ENCODE data around the gene RNF121.
"Not testable (repeated sequence)": the region's sequence is repeated elsewhere in the genome, so short reads cannot be mapped to it uniquely, and the experiment has no call there.

RNF121 gene

DNA sequence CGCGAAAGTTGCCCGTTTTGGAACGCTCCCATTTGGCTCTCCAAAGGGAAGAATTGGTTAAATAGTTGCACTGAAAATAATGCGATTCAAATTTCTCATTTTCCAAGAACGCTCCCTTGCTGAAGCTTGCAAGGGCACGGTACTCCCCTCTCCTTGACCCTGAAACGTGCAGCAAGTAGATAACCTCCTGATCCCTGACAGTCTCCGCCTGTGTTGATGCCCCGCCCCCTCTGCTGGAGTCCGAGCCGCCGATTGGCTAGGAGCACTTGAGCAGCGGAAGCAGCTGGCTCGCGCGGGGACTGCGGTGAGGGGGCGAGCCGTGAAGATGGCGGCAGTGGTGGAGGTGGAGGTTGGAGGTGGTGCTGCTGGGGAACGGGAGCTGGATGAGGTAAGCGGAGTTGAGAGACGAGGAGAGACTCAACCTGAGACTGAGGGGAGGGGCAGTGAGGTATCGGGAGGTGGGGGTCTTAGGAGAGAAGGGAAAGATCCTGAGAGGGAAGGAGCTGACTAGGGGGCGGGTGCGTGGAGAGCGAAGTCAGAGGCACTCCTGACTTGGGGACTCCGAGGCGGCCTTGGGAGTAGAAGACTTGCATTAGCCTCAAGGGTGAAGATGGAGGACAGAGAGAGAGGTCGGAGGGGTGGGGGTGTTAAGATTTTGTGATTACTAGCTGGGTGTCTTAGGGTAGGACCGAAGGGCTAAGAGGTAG lies at the start of gene RNF121:
TSS of gene RNF121 (plus strand) at position 310 of the 707 bp plus-strand sequence. CDS start at position 326, 16 bp downstream.
- peak; percentile 93 to 98 for DNase-seq

DNA sequence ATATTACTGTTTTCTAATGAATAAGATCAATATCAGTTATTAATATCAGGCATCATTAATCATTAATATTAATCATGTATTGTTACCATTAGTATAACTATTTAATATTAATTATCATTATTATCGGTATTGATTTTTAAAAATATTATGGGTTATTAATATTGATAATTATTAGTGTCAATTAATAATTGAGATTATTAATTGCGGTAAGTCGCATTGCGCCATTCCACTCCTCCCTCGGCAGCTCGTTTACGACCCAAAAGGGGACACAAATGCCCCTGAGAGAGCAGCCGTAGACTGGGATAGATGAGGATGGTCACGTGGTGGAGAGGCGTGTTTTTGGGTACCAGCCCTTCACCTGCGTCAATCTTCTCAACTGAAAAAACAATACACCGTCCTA lies 43.0 kb upstream of the RNF121 start:
- DNase-seq: not testable (repeated sequence)

DNA sequence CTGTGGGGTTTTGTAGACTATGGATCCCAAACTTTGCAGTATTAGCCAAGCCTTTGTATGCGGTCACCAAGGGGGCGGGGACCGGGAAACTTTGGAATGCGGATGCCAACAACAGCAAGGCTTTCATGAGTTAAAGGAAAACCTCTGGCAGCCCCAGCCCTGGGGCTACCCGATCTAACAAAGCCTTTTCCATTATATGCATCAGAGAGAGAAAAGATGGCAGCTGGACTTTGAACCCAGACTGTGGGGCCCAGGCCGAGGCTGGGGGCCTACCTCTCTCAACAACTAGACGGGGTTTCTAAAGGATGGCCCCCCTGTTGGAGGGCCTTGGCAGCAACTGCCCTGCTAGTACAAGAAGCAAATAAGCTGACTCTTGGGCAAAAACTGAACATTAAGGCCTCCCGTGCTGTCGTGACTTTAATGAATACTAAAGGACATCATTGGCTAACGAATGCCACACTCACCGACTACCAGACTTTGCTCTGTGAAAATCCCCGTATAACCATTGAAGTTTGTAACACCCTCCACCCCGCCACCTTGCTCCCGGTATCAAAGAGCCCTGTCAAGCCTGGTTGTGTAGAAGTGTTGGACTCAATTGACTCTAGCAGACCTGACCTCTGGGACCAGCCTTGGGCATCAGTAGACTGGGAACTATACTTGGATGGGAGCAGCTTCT lies 40.4 kb upstream of the RNF121 start:
- DNase-seq: not testable (repeated sequence)

DNA sequence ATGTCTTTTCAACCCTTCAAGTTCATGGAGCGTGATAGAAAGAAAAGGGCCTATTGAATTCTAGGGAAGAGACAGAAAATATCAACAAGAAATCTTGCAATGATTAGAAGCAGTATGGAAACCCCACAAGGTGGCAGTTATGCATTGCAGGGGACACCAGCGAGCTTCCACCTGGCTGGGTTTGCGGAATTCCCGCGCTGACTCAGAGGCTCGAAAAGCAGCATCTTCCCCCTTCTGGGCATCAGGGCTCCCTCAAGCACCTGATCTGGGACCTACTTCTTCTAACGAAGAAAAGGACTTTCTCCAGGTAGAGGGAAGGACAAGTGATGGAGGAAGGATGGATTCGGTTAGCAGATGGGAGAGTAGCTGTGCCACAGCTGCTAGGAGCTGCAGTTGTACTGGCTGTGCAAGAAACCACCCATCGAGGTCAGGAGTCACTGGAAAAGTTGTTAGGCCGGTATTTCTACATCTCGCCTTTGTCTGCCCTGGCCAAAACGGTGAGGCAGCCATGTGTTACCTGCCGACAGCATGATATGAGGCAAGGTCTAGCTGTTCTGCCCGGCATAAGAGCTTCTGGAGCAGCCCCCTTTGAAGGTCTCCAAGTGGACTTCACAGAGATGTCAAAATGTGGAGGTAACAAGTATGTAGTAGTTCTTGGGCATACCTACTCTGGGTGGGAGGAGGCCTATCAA lies 39.5 kb upstream of the RNF121 start:
- DNase-seq: not testable (repeated sequence)

DNA sequence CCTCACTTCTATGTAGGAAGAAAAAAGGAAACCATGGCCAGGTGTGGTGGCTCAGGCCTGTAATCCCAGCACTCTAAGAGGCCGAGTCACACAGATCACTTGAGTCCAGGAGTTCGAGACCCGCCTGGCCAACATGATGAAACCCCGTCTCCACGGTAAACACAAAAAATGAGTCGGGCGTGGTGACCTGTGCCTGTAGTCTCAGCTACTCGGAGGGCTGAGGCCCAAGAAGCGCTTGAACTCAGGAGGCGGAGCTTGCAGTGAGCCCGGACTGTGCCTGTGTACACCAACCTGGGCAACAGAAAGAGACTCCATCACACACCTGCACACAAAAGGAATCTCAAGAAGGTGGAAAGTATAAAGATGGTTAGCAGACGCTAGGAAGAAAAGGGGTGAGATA lies 32.9 kb upstream of the RNF121 start:
- no peak for DNase-seq

DNA sequence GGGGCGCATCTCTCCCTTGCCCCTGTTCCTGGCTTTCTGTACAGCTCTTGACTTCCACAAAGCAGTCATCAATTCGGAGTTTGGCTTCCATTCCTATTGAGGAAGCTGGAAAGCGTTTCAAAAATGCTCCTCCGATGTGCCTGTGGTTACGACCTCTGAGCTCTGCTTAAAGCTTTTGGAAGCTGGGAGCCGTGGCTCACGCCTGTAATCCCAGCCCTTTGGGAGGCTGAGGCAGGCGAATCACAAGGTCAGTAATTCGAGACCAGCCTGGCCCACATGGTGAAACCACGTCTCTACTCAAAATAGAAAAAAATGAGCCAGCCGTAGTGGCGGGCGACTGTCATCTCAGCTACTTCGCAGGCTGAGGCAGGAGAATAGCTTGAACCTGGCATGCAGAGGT lies 27.7 kb upstream of the RNF121 start:
- not testable (repeated sequence) for DNase-seq

DNA sequence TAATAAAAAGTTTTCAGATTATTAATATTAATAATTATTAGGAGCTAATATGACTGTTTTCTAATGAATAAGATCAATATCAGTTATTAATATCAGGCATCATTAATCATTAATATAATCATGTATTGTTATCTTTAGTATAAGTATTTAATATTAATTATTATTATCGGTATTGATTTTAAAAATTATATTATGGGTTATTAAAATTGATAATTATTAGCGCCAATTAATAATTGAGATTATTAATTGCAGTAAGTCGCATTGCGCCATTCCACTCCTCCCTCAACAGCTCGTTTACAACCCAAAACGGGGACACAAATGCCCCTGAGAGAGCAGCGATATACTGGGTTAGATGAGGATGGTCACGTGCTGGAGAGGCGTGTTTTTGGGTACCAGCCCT lies 20.6 kb upstream of the RNF121 start:
- DNase-seq: no peak

DNA sequence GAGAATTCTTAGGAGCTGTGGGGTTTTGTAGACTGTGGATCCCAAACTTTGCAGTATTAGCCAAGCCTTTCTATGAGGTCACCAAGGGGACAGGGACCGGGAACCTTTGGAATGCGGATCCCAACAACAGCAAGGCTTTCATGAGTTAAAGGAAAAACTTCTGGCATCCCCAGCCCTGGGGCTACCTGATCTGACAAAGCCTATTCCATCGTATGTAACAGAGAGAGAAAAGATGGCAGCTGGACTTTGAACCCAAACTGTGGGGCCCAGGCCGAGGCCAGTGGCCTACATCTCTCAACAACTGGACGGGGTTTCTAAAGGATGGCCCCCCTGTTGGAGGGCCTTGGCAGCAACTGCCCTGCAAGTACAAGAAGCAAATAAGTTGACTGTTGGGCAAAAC lies 18.1 kb upstream of the RNF121 start:
- DNase-seq: not testable (repeated sequence)

DNA sequence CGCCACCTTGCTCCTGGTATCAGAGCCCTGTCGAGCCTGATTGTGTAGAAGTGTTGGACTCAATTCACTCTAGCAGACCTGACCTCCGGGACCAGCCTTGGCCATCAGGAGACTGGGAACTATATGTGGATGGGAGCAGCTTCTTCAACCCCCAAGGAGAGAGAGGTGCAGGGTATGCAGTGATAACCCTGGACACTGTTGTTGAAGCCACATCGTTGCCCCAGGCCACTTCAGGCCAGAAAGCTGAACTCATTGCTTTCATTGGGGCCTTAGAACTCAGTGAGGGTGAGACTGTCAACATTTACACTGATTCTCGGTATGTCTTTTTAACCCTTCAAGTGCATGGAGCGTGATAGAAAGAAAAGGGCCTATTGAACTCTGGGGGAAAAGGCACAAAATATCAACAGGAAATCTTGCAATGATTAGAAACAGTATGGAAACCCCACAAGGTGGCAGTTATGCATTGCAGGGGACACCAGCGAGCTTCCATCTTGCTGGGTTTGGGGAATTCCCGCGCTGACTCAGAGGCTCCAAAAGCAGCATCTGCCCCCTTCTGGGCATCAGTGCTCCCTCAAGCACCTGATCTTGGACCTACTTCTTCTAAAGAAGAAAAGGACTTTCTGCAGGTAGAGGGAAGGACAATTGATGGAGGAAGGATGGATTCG lies 17.4 kb upstream of the RNF121 start:
- not testable (repeated sequence) for DNase-seq

DNA sequence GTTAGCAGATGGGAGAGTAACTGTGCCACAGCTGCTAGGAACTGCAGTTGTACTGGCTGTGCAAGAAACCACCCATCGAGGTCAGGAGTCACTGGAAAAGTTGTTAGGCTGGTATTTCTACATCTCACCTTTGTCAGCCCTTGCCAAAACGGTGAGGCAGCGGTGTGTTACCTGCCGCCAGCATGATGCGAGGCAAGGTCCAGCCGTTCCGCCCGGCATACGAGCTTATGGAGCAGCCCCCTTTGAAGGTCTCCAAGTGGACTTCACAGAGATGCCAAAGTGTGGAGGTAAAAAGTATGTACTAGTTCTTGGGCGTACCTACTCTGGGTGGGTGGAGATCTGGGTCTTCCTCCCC lies 16.9 kb upstream of the RNF121 start:
- not testable (repeated sequence) for DNase-seq

DNA sequence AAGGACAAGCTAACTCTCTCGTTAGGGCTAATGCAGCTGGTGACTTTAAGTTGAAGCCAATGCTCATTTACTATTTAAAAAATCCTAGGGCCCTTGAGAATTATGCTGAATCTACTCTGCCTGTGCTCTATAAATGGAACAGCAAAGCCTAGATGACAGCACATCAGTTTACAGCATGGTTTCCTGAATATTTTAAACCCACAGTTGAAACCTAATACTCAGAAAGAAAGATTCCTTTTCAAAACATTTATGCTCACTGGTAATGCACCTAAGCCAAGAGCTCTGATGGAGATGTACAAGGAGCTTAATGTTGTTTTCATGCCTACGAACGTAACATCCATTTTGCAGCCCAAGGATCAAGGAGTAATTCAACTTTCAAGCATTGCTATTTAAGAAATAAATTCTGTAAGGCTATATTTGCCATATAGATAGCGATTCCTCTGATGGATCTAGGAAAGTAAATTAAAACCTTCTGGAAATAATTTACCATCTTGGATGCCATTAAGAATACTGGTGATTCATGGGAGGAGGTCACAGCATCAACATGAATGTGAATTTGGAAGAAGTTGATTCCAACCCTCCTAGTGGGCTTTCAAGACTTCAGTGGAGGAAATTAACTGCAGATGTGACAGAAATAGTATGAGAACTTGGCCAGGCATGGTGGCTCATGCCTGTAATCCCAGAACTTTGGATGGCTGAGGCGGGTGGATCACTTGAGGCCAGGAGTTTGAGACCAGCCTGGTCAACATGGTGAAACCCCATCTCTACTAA lies 14.9 kb upstream of the RNF121 start:
- DNase-seq: no peak

DNA sequence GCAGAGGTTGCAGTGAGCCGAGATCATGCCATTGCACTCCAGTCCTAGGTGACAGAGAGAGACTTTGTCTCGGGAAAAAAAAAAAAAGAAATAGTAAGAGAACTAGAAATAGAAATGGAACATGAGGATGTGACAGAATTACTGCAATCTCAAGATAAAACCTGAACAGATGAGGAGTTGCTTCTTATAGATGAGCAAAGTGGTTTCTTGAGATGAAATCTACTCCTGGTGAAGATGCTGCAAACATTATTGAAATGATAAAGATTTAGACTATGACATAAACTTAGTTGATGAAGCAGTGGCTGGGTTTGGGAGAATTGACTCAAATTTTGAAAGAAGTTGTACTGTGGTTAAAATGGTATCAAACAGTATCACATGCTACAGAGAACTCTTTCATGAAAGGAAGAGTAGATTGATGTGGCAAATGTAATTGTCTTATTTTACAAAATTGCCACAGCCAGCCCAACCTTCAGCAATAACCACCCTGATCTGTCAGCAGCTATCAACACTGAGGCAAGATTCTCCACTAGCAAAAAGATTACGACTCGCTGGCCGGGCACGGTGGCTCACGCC lies 14.1 kb upstream of the RNF121 start:
- DNase-seq: no peak

DNA sequence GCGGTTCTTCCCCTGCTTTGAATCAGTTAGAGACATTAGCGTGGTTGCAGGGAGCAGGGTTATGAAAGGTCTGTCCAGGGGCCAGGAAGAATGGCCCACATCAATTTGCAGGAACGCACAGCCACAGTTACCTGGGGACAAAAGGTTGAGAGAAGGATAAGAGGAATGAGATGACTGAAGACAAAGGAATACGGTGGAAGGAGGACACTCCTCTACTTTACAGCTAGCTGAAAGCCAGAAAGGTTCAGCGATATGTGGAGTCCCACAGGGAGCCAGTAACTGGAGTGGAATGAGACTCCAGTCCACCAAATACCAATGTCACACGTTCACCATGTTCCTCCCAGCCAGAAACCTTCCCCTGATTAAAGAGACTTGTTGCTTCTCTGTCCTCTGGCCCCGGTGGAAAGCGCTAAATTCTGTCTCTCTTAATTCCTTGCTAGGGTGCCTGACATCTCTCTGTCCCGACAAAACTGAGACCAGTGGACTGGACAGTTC lies 11.2 kb upstream of the RNF121 start:
- DNase-seq: no peak

DNA sequence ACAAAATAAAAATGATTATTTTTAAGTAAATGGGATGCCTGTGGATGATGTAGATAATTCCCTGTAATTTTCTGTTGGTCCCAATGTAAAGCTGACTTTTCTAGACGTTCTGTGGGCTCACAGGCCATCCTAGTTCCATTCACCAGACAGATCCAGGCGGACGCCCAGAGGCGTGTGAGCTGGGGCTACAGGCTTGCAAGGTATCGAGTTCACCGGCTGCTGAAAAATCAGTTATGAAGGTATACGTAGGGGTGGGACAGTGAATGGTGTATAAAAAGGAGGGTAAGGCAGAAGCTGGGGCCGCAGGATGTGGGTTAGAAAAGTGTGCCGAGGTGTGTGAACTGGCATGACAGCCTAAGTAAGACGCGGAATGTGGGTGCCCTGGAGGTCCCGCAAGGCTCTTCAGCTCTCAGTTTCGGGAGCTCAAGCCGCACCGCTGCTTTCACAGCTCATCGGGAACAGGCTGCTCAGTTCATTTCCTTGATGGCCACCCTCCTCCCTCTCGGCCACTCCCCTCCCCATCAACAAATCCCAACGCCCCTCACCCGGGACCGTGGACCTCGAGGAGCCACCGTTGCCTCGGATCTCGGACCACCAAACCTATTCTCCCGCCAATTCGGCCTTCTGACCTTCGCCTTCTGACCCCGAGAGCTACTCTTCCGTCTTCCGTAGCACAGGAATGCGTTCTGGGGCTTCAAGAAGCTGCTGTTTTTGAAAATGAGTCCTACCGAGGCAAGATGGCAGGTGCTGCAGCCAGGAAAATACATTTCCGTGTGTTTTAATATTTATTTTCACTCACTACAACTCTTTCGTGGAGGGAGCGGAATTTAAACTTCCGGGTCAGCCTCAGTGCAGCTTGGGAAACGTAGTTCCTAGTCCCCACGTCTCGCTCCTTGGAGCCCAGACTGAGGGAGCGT lies 768 bp upstream of the RNF121 start, which contains the start of gene XNDC1N:
TSS of gene XNDC1N (minus strand) at position 775 of the 917 bp plus-strand sequence. CDS start 5,241 bp downstream, outside the sequence.
- peak; percentile 88 to 97 for DNase-seq

DNA sequence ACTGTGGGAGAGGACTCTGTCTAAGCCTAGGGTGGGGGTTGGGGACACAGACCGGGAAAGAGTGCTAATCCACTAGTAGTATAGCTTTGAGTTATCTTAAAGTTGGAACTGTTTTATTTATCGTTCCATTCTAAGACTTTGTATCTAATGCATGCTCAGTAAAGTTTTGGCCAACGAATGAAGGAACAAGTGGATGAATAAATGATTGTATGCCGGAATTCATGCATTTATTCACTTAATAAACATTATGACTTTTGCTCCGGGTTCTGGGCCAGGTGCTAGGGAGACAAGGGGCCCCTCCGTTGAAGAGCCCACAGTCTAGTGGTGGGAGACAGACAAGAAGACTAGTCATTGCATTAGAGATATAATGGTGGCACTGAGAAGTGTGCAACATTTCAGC lies 645 bp downstream of the RNF121 start:
- DNase-seq: no peak

DNA sequence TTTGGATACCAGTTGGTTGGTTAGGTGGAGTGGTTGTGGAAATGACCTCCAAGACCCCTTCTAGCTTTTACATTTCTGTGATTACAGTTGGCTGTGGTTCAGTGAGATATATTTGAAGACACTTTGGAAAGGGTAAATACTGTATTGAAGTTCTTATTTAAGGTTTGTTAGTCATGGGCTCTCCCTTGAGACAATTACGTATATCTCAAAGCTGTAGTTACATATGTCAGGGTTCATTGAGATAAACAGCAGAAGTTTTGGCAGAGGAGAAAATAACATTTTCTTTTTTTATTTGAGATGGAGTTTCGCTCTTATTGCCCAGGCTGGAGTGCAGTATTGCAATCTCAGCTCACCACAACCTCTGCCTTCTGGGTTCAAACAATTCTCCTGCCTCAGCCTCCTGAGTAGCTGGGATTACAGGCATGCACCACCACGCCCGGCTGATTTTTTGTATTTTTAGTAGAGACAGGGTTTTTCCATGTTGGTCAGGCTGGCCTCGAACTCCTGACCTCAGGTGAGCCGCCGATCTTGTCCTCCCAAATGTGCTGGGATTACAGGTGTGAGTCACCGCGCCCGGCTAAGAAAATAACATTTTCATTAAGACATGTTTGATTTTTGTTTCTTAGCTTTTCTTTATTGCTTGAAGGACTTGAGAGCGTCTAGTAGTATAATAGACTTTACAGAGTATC lies 1.9 kb downstream of the RNF121 start:
- no peak for DNase-seq

DNA sequence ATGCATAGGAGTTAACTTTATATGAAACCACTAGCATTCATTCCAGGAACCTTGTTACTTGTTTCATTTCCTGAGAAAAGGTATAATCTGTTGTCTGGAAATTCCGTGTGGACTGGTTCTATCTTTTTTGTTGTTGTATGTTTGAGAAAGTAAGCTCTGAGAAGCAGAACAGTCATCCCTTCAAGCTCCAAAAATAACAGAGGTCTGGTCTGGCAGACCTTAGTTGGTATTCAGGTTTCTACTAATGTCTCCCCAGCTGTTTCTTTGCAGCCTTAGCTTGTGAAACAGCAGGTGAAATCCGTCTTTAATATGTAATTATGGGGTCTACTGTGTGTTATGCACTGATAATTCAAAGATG lies 2.4 kb downstream of the RNF121 start:
- no peak for DNase-seq

DNA sequence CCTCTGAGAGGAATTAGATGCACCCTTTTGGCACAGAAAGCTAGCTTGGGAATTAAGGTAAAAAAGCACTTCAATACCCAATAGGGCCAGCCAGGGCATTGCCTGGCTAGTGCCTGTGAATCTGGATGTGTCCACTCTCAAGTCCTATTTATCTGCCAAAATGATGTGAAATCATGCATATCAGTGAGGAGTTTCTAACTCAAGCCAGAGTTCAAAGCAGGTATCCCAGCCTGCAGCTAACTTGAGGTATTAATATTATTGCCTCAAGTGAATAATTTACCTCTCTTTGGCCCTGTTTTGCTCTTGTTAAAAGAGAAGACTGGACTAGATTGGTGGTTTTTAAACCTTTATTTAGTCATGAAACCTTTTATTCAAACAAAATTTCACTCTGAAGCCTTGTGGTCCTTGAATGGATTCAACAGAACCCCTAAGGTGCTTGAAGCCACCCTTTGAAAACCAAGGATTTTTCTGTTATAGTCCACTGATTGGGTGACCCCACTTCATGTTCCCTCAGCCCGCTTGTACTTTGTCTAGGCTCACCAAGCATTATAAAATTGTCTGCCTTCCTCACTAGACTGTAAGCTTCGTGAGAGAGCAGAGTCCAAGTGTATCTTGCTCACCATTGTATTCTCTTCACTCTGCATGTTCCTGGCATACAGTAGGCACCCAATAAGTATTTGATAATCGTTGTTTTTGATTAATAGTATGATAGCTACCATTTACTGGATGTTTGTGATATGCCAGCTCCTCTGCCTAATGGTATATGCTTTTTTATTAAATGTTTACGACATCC lies 4.5 kb downstream of the RNF121 start:
- DNase-seq: no peak

DNA sequence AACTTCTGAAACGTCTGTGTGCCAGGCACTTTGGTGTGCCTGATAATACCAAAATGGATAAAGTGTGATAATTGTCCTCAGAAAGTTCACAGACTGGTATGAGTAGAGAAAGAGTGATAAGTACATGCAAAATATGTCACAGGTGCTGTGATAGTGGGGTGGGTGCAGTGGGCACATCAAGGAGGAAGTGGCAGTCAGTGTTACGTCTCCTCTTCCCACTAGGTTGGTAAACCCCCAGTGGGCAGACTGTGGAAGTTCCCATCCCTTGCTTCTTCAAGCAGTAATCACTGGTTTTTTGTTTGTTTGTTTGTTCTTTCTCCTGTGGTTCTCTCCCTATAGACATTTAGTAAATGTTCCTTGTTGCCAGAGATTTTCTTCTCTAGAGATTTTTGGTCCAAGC lies 5.4 kb downstream of the RNF121 start:
- no peak for DNase-seq

All from SW 1271 (cell line).